Liver (tissue), 9 donors: ENCODE results near the gene BTG4. TPM values are rescaled to one million over a fixed set of nuclear protein-coding genes. Genes with fewer than 3 reads are reported as not detected.

Source experiments
- DNase-seq: peaks from one replicate; pipeline ENCODE4 v3.0.0-alpha.2; 2017; ENCODE audit warnings: low spot score
- H3K27ac ChIP-seq, 2 donors: one replicate each; pipeline ENCODE4 v1.7.0; 2013; ENCODE audit warnings: inconsistent platforms in 2 of 2, low read length in 2 of 2, control low read depth in 1 of 2, low read depth in 1 of 2, mild to moderate bottlenecking in 1 of 2
- H3K27me3 ChIP-seq, 4 donors: one replicate each; pipeline versions ENCODE4 v1.6.1 to v1.7.0; 2013; ENCODE audit warnings: low read length in 3 of 4, inconsistent platforms in 1 of 4, mild to moderate bottlenecking in 1 of 4, moderate library complexity in 1 of 4; ENCODE audit not compliant: control insufficient read depth in 4 of 4, insufficient read depth in 4 of 4
- H3K36me3 ChIP-seq, 4 donors: one replicate each; pipeline versions ENCODE4 v1.6.1 to v1.7.0; 2013; ENCODE audit warnings: low read length in 3 of 4, mild to moderate bottlenecking in 3 of 4, low read depth in 1 of 4, moderate library complexity in 1 of 4; ENCODE audit not compliant: control insufficient read depth in 4 of 4, insufficient read depth in 3 of 4
- H3K4me1 ChIP-seq, 4 donors: one replicate each; pipeline versions ENCODE4 v1.6.1 to v1.7.0; 2013; ENCODE audit warnings: low read length in 3 of 4, mild to moderate bottlenecking in 3 of 4, moderate library complexity in 1 of 4; ENCODE audit not compliant: control insufficient read depth in 4 of 4, insufficient read depth in 4 of 4
- H3K4me3 ChIP-seq, 3 donors: one replicate each; pipeline versions ENCODE4 v1.6.1 to v1.7.0; 2013; ENCODE audit warnings: low read length in 3 of 3, control low read depth in 1 of 3, low read depth in 1 of 3, mild to moderate bottlenecking in 1 of 3
- H3K9ac ChIP-seq, 2 donors: one replicate each; pipeline ENCODE4 v1.7.0; 2013; ENCODE audit warnings: low read length in 2 of 2, mild to moderate bottlenecking in 2 of 2, moderate library complexity in 2 of 2, control low read depth in 1 of 2, low read depth in 1 of 2
- H3K9me3 ChIP-seq, 4 donors: one replicate each; pipeline versions ENCODE4 v1.6.1 to v1.7.0; 2013; ENCODE audit warnings: low read length in 3 of 4; ENCODE audit not compliant: control insufficient read depth in 4 of 4
- ATF3 ChIP-seq: IDR thresholded peaks from 2 replicates; pipeline ENCODE4 v1.6.1; 2016; ENCODE audit warnings: antibody characterized with exemption
- CTCF ChIP-seq: fragments of 150-350 bp; IDR thresholded peaks from 2 replicates; pipeline ENCODE4 v1.5.1; 2017; ENCODE audit warnings: improper control_type of control experiment, low read depth, low read length; ENCODE audit not compliant: missing input control
- EGR1 ChIP-seq, 2 donors: IDR thresholded peaks; 2 replicates each; pipeline ENCODE4 v1.6.1; 2016 to 2018; ENCODE audit warnings: antibody characterized with exemption in 2 of 2, low read depth in 2 of 2
- FOXA1 ChIP-seq: IDR thresholded peaks from 2 replicates; pipeline ENCODE4 v1.6.1; 2016; ENCODE audit warnings: antibody characterized with exemption
- FOXA2 ChIP-seq: IDR thresholded peaks from 2 replicates; pipeline ENCODE4 v1.6.1; 2016; ENCODE audit warnings: antibody characterized with exemption
- GABPA ChIP-seq, 2 donors: IDR thresholded peaks in 1 of 2; conservative IDR thresholded peaks in 1 of 2; 2 replicates each; pipeline ENCODE4 v1.6.1; 2016; ENCODE audit warnings: antibody characterized with exemption in 2 of 2, mild to moderate bottlenecking in 1 of 2, moderate library complexity in 1 of 2
- HNF4A ChIP-seq, 2 donors: conservative IDR thresholded peaks; 2 replicates each; pipeline ENCODE4 v1.6.1; 2016; ENCODE audit warnings: antibody characterized with exemption in 2 of 2, mild to moderate bottlenecking in 2 of 2
- HNF4G ChIP-seq: IDR thresholded peaks from 2 replicates; pipeline ENCODE4 v1.6.1; 2016; ENCODE audit warnings: antibody characterized with exemption
- JUND ChIP-seq, 2 donors: IDR thresholded peaks; 2 replicates each; pipeline ENCODE4 v1.6.1; 2016; ENCODE audit warnings: antibody characterized with exemption in 2 of 2
- MAX ChIP-seq: IDR thresholded peaks from 2 replicates; pipeline ENCODE4 v1.6.1; 2016; ENCODE audit warnings: antibody characterized with exemption
- NR2F2 ChIP-seq: IDR thresholded peaks from 2 replicates; pipeline ENCODE4 v1.6.1; 2016; ENCODE audit warnings: antibody characterized with exemption
- RAD21 ChIP-seq, 2 donors: IDR thresholded peaks; 2 replicates each; pipeline ENCODE4 v1.6.1; 2016; ENCODE audit warnings: antibody characterized with exemption in 2 of 2, mild to moderate bottlenecking in 2 of 2
- REST ChIP-seq: IDR thresholded peaks from 2 replicates; pipeline ENCODE4 v1.6.1; 2016; ENCODE audit warnings: antibody characterized with exemption, mild to moderate bottlenecking
- RXRA ChIP-seq, 2 donors: IDR thresholded peaks; 2 replicates each; pipeline ENCODE4 v1.6.1; 2017 to 2018; ENCODE audit warnings: antibody characterized with exemption in 2 of 2, mild to moderate bottlenecking in 1 of 2
- SP1 ChIP-seq: IDR thresholded peaks from 2 replicates; pipeline ENCODE4 v1.6.1; 2018; ENCODE audit warnings: antibody characterized with exemption, mild to moderate bottlenecking
- TAF1 ChIP-seq: conservative IDR thresholded peaks from 2 replicates; pipeline ENCODE4 v1.6.1; 2016; ENCODE audit warnings: antibody characterized with exemption, mild to moderate bottlenecking
- YY1 ChIP-seq: IDR thresholded peaks from 2 replicates; pipeline ENCODE4 v1.6.1; 2016; ENCODE audit warnings: antibody characterized with exemption, mild to moderate bottlenecking
- ZBTB33 ChIP-seq: IDR thresholded peaks from 2 replicates; pipeline ENCODE4 v1.6.1; 2016; ENCODE audit warnings: antibody characterized with exemption
- WGBS: extraction: QIAGEN DNeasy Blood & Tissue Kit; methylation state at CpG from one replicate; pipeline ENCODE4 v1.1.7; 2013; 5-methylcytosine and 5-hydroxymethylcytosine counted together
- polyA plus RNA-seq, 2 donors: library from polyadenylated mRNA; stranded (reverse) in 1 of 2; unstranded in 1 of 2; fragments of 200-250 nt in 1 of 2; fragments of >200 nt in 1 of 2; fragmentation: Nextera tagmentation in 1 of 2; extraction: Ambion mirVana in 1 of 2; gene quantifications; one replicate each; pipeline versions ENCODE4 v1.2.1 to v1.2.3, GENCODE V29; 2013 to 2015
- total RNA-seq, 2 donors: library from RNA; depleted of rRNA; stranded (reverse); fragments of >200 nt; gene quantifications; one replicate each; pipeline ENCODE4 v1.2.3, GENCODE V29; 2014
- donor health status: healthy.
- donor health status: healthy.
- donor health status: healthy.
- donor health status: healthy.
- donor health status: healthy.

The BTG4 gene
- total and polyA plus RNA-seq, 4 donors, result not detected

GRCh38 chr11:111462329-111462728 lies 49.9 kb downstream of the BTG4 start:
- DNase-seq, result no peak
- WGBS, result 77% methylated on average over 5 of the region's 5 CpGs
- H3K9ac ChIP-seq, result no peak overlapping the region

More at GRCh38 chr11:111462329-111462728, 49.9 kb downstream of the BTG4 start:
- Histone ChIP-seq H3K36me3 (no peaks in the 10 kb centered on the region), H3K27ac (no peak overlapping the region), H3K4me1 (no peaks in the 10 kb centered on the region), H3K9me3 (no peaks in the 10 kb centered on the region), H3K4me3 (no peak overlapping the region), H3K27me3 (peaks cover 0 to 2% (median 0%) of the 10 kb centered on the region in 4 donors)
- TF ChIP-seq EGR1 (IDR thresholded peaks at IDR 0.05; ENCODE audit: low read depth in 2 of 2) (no peak), NR2F2 (no peak), REST (no peak), ZBTB33 (no peak), YY1 (no peak), JUND (IDR thresholded peaks at IDR 0.05) (no peak), HNF4A (conservative IDR thresholded peaks at IDR 0.05) (no peak), SP1 (no peak), MAX (no peak), CTCF (no peak), FOXA1 (no peak), RAD21 (IDR thresholded peaks at IDR 0.05) (no peak), GABPA (IDR thresholded peaks at IDR 0.05 in 1 of 2, conservative IDR thresholded peaks at IDR 0.05 in 1 of 2) (no peak), TAF1 (no peak), FOXA2 (no peak), RXRA (IDR thresholded peaks at IDR 0.05) (no peak), ATF3 (no peak), HNF4G (no peak)
